Tibial nerve (tissue), 4 donors: ENCODE measurements around the gene SPPL2C. TPM values are rescaled to one million over a fixed set of nuclear protein-coding genes. Genes with fewer than 3 reads are reported as not detected.

ENCODE experiments used
- DNase-seq, 2 donors: peaks; one replicate each; pipeline ENCODE4 v3.0.0-alpha.2; 2019; ENCODE audit warnings: low spot score in 2 of 2
- H3K27ac ChIP-seq, 4 donors: fragments of 200-600 bp; sonication (generic) in 3 of 4; one replicate each; pipeline ENCODE4 v1.5.1; 2017 to 2019; ENCODE audit warnings: mild to moderate bottlenecking in 1 of 4
- H3K27me3 ChIP-seq, 2 donors: fragments of 200-600 bp; sonication (generic) in 1 of 2; one replicate each; pipeline versions ENCODE4 v1.5.1 to v1.6.0; 2017 to 2019
- H3K36me3 ChIP-seq, 3 donors: fragments of 200-600 bp; sonication (generic); one replicate each; pipeline ENCODE4 v1.5.1; 2018 to 2019
- H3K4me1 ChIP-seq, 4 donors: fragments of 200-600 bp; sonication (generic) in 3 of 4; one replicate each; pipeline ENCODE4 v1.5.1; 2017 to 2019
- H3K4me3 ChIP-seq, 4 donors: fragments of 200-600 bp; sonication (generic) in 3 of 4; one replicate each; pipeline ENCODE4 v1.5.1; 2017 to 2019; ENCODE audit warnings: mild to moderate bottlenecking in 1 of 4, moderate library complexity in 1 of 4
- H3K9me3 ChIP-seq, 4 donors: fragments of 200-600 bp; sonication (generic) in 3 of 4; one replicate each; pipeline ENCODE4 v1.5.1; 2017 to 2019
- EP300 ChIP-seq, 2 donors: sonication (generic); formaldehyde crosslinking; IDR thresholded peaks; one replicate each; pipeline ENCODE4 v1.6.1; 2017; ENCODE audit warnings: antibody characterized with exemption in 2 of 2, mild to moderate bottlenecking in 1 of 2
- POLR2A ChIP-seq, 2 donors: fragments of 450-650 bp; IDR thresholded peaks; one replicate each; pipeline ENCODE4 v1.6.1; 2017; ENCODE audit warnings: antibody characterized with exemption in 2 of 2, mild to moderate bottlenecking in 2 of 2, moderate library complexity in 2 of 2
- WGBS, 2 donors: methylation state at CpG; one replicate each; pipeline ENCODE4 v1.1.5; 2018; 5-methylcytosine and 5-hydroxymethylcytosine counted together
- total RNA-seq, 4 donors: library from RNA; depleted of rRNA; stranded (reverse); fragments of >200 nt; gene quantifications; one replicate each; pipeline ENCODE4 v1.1.0, GENCODE V29; 2016
- TF ChIP-seq, protein P1 (sequence below), 5 experiments: fragments of 200-600 bp in 3 of 5; fragments of 450-650 bp in 2 of 5; sonication (generic) in 3 of 5; IDR thresholded peaks; one replicate each; pipeline ENCODE4 v1.5.1; 2016 to 2019; ENCODE audit warnings: antibody characterized with exemption in 5 of 5, mild to moderate bottlenecking in 3 of 5, moderate library complexity in 2 of 5

SPPL2C gene
- total RNA-seq, 4 donors from 2014 or later: not detected

DNA sequence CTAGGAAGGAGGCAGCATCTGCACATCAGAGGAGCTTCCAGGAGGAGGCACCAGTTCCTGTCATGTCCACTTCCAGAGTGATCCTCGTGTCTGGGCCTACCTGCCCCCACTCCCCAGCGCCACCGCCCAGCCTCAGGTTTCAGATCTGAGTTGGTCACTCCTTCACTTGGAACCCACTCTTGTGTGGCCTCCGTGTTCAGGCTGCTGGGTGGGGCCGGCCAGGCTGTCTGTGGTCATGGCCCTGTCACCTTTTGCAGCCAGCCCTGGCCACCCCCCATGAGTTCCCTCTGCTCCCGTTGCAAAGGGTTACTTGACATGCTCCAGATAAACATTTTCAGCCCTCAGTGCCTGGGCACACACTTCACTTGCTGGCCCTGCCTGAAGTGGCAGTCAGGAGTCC lies 26.6 kb upstream of the SPPL2C start:
- H3K36me3 ChIP-seq: no peaks in the 10 kb centered on the region
- H3K9me3 ChIP-seq: no peaks in the 10 kb centered on the region
- TF ChIP-seq POLR2A (IDR thresholded peaks at IDR 0.05): no peak
- TF ChIP-seq, protein P1, sequence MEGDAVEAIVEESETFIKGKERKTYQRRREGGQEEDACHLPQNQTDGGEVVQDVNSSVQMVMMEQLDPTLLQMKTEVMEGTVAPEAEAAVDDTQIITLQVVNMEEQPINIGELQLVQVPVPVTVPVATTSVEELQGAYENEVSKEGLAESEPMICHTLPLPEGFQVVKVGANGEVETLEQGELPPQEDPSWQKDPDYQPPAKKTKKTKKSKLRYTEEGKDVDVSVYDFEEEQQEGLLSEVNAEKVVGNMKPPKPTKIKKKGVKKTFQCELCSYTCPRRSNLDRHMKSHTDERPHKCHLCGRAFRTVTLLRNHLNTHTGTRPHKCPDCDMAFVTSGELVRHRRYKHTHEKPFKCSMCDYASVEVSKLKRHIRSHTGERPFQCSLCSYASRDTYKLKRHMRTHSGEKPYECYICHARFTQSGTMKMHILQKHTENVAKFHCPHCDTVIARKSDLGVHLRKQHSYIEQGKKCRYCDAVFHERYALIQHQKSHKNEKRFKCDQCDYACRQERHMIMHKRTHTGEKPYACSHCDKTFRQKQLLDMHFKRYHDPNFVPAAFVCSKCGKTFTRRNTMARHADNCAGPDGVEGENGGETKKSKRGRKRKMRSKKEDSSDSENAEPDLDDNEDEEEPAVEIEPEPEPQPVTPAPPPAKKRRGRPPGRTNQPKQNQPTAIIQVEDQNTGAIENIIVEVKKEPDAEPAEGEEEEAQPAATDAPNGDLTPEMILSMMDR (IDR thresholded peaks at IDR 0.05): no peak
- no peak for TF ChIP-seq EP300 (IDR thresholded peaks at IDR 0.05)
- no peaks in the 10 kb centered on the region for H3K4me1 ChIP-seq
- no peak overlapping the region for H3K27ac ChIP-seq
- H3K4me3 ChIP-seq: no peak overlapping the region
- 62 to 63% methylated on average over 5 to 6 of the region's 6 CpGs for WGBS, 2 donors
- peaks cover 0 to 5% of the 10 kb centered on the region in 2 donors for H3K27me3 ChIP-seq
- DNase-seq: no peak

DNA sequence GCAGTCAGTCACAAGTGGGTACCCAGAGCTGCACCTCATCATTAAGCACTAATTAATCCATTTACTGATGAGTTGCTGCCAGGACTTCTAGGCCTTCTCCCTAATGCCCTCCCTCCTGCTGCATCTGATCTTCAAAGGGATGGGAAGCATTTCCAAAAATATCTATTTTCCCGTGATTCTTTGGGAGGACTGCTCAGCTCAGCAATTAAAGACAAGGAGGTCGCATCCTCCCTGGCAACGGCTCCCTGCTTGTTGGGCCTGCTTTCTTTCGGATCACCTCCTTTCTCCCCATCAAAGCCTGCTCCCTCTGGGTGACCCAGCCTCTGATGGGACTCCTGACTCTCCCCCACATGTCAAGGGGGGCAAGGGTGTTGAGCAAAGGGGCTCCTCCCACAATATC lies 26.0 kb upstream of the SPPL2C start:
- no peak for DNase-seq
- WGBS, 2 donors: 50 to 51% methylated on average over 4 of the region's 4 CpGs
- Histone ChIP-seq H3K36me3 (no peaks in the 10 kb centered on the region), H3K4me1 (no peaks in the 10 kb centered on the region), H3K4me3 (no peak overlapping the region), H3K9me3 (no peaks in the 10 kb centered on the region), H3K27ac (no peak overlapping the region), H3K27me3 (peaks cover 0 to 2% of the 10 kb centered on the region in 2 donors)
- TF ChIP-seq EP300 (IDR thresholded peaks at IDR 0.05) (no peak), POLR2A (IDR thresholded peaks at IDR 0.05) (no peak)
- TF ChIP-seq, protein P1 (IDR thresholded peaks at IDR 0.05): no peak

DNA sequence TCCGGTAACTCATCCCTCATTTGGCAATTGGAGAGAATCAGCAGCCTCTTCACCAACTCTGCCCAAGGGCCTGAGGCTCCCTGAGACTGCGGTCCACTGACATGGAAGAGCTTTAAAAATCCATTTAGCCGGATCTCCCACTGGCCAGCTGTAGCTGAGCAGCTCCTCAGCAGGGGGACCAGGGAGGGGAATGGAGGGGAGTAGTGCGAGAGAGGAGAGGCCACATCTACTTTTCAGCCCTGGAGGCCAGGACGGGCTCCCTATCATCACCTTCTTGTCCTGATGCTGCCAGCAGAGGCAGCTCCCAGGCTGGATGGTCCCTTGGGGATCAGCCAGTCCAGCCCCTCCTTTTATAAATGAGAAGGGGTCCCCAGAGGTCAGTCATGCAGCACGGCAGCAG lies 25.0 kb upstream of the SPPL2C start:
- 65 to 66% methylated on average over 6 of the region's 6 CpGs for WGBS, 2 donors
- H3K9me3 ChIP-seq: no peaks in the 10 kb centered on the region
- no peaks in the 10 kb centered on the region for H3K36me3 ChIP-seq
- no peak for DNase-seq
- no peak overlapping the region for H3K4me3 ChIP-seq
- no peak for TF ChIP-seq EP300 (IDR thresholded peaks at IDR 0.05)
- TF ChIP-seq POLR2A (IDR thresholded peaks at IDR 0.05): no peak
- TF ChIP-seq, protein P1 (IDR thresholded peaks at IDR 0.05): no peak
- H3K27ac ChIP-seq: no peak overlapping the region
- H3K4me1 ChIP-seq: no peaks in the 10 kb centered on the region
- H3K27me3 ChIP-seq: peaks cover 0 to 5% of the 10 kb centered on the region in 2 donors

DNA sequence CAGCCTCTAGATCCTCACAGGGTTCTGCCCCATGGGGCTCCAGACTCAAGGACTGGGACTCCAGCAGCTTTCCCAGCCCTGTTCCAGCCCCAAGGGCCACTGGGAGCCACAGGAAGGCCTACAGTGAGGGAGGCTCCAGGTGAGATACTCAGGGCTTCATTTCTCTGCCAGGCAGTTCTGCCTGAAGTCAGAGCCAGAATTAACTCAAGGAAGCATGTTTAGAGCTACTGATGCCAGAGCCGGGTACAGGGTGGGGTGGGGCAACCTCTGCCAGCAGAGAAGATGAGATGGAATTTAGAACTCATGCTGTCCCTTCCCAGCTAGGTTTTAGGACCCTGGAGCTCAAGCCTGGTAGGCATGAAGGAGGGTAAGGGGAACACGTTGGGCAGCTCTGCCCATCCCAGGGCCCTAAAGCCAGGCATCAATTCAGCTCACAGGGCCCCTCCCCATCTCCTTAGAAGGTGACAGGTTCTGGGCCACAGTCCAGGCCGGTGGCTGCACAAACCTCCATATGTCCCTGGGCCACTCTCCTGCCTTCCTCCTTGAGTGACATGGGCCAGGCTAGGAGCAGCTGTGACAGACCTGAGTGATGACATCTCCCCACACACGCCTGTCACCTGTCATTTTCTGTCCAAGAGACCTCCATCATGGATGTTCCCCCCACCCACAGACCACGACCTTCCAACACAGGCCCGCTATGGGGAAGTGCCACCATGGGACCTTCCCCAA lies 24.5 kb upstream of the SPPL2C start:
- peaks cover 0 to 6% of the 10 kb centered on the region in 2 donors for H3K27me3 ChIP-seq
- no peaks in the 10 kb centered on the region for H3K36me3 ChIP-seq
- no peaks in the 10 kb centered on the region for H3K4me1 ChIP-seq
- H3K9me3 ChIP-seq: no peaks in the 10 kb centered on the region
- DNase-seq: no peak
- no peak overlapping the region for H3K27ac ChIP-seq
- WGBS, 2 donors: 66 to 68% methylated on average over 6 of the region's 6 CpGs
- H3K4me3 ChIP-seq: no peak overlapping the region
- TF ChIP-seq POLR2A (IDR thresholded peaks at IDR 0.05) (no peak), EP300 (IDR thresholded peaks at IDR 0.05) (no peak)
- TF ChIP-seq, protein P1 (IDR thresholded peaks at IDR 0.05): no peak

DNA sequence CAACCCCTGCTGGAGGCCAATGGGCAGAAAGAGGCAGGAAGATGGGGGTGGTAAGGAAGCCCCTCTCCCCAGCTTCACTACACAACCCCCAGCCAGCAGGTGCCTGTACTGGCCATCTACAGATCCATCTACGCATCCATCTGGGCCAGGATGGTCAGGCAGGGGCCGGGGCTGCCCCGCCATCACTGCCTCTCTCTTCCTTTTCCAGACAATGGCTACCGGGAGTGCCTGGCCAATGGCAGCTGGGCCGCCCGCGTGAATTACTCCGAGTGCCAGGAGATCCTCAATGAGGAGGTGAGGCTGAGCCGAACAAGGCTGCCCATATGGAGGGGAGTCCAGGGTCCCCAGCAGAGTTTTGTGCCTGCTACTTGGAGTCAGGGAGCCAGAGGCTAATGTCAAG lies 23.5 kb upstream of the SPPL2C start:
- 87 to 90% methylated on average over 8 to 9 of the region's 9 CpGs for WGBS, 2 donors
- H3K27me3 ChIP-seq: peaks cover 0 to 6% of the 10 kb centered on the region in 2 donors
- H3K27ac ChIP-seq: no peak overlapping the region
- H3K4me3 ChIP-seq: no peak overlapping the region
- no peaks in the 10 kb centered on the region for H3K36me3 ChIP-seq
- no peaks in the 10 kb centered on the region for H3K4me1 ChIP-seq
- DNase-seq: no peak
- no peaks in the 10 kb centered on the region for H3K9me3 ChIP-seq
- TF ChIP-seq, protein P1 (IDR thresholded peaks at IDR 0.05): no peak
- TF ChIP-seq POLR2A (IDR thresholded peaks at IDR 0.05) (no peak), EP300 (IDR thresholded peaks at IDR 0.05) (no peak)
